IMR-90 (cell line): Measurements from ENCODE around the gene CDH13. TPM values are rescaled to one million over a fixed set of nuclear protein-coding genes. Genes with fewer than 3 reads are reported as not detected.

ENCODE experiments used
- ATAC-seq: fragments of 200-7000 bp; cut with Tn5 transposase; 2 replicates; pipeline ENCODE4 v1.9.1; 2020; ENCODE audit warnings: low read depth, mild to moderate bottlenecking, moderate library complexity
- BruUV-seq: library from RNA; stranded (reverse); fragments of 400-500 nt; replicated peaks from 2 replicates; lab custom pipeline; 2021; lab: Mats Ljungman, UMichigan
- CTCF ChIA-PET: fragments of 300-600 bp; formaldehyde crosslinking; extraction: SDS; loops from one replicate; lab custom pipeline; 2021; ENCODE audit warnings: antibody characterized with exemption; lab: Yijun Ruan, JAX
- POLR2A ChIA-PET: fragments of 300-600 bp; sonication (Branson Sonifier 250); formaldehyde crosslinking; loops from one replicate; lab custom pipeline; 2022; ENCODE audit warnings: antibody characterized with exemption; ENCODE audit not compliant: unreplicated experiment; lab: Charles Lee
- DNase-seq: peaks from one replicate; pipeline ENCODE4 v3.0.0; 2013
- H2AFZ ChIP-seq: replicated peaks from 2 replicates; pipeline ENCODE3; 2013; ENCODE audit warnings: low read length, mild to moderate bottlenecking; ENCODE audit not compliant: poor library complexity
- H2AK5ac ChIP-seq: 2 replicates; pipeline ENCODE4 v1.6.1; 2013; ENCODE audit warnings: low read depth, low read length, inconsistent platforms
- H2AK9ac ChIP-seq: replicated peaks from 2 replicates; pipeline ENCODE3; 2013; ENCODE audit warnings: mild to moderate bottlenecking, low read depth, low read length, moderate library complexity; ENCODE audit not compliant: poor library complexity
- H2BK120ac ChIP-seq: 2 replicates; pipeline ENCODE4 v1.6.1; 2013; ENCODE audit warnings: low read depth, low read length, inconsistent platforms
- H2BK15ac ChIP-seq: 3 replicates; pipeline ENCODE4 v1.6.1; 2013; ENCODE audit warnings: low read depth, low read length, inconsistent platforms
- H2BK20ac ChIP-seq: 2 replicates; pipeline ENCODE4 v1.6.1; 2013; ENCODE audit warnings: low read depth, mild to moderate bottlenecking, inconsistent platforms, low read length, moderate library complexity
- H2BK5ac ChIP-seq: 2 replicates; pipeline ENCODE4 v1.6.1; 2013; ENCODE audit warnings: mild to moderate bottlenecking, low read depth, low read length, inconsistent platforms; ENCODE audit not compliant: poor library complexity, severe bottlenecking
- H3K14ac ChIP-seq: replicated peaks from 2 replicates; pipeline ENCODE4 v1.6.1; 2013; ENCODE audit warnings: low read depth, low read length, inconsistent platforms
- H3K18ac ChIP-seq: 2 replicates; pipeline ENCODE4 v1.6.1; 2013; ENCODE audit warnings: low read depth, low read length, control low read depth
- H3K23ac ChIP-seq: 2 replicates; pipeline ENCODE4 v1.6.1; 2013; ENCODE audit warnings: low read depth, low read length, inconsistent platforms
- H3K27ac ChIP-seq: 2 replicates; pipeline ENCODE4 v1.5.1; 2013; ENCODE audit warnings: mild to moderate bottlenecking, control low read depth, low read length; ENCODE audit not compliant: insufficient read depth
- H3K27me3 ChIP-seq: 2 replicates; pipeline ENCODE4 v1.6.1; 2013; ENCODE audit warnings: low read length; ENCODE audit not compliant: control insufficient read depth, insufficient read depth
- H3K36me3 ChIP-seq: 2 replicates; pipeline ENCODE4 v1.6.1; 2013; ENCODE audit warnings: low read length, mixed read lengths; ENCODE audit not compliant: control insufficient read depth, insufficient read depth
- H3K4ac ChIP-seq: 2 replicates; pipeline ENCODE4 v1.6.1; 2013; ENCODE audit warnings: low read depth, low read length, inconsistent platforms
- H3K4me1 ChIP-seq: 2 replicates; pipeline ENCODE4 v1.6.1; 2013; ENCODE audit warnings: low read length, mixed read lengths; ENCODE audit not compliant: control insufficient read depth, insufficient read depth
- H3K4me2 ChIP-seq: 2 replicates; pipeline ENCODE4 v1.6.1; 2013; ENCODE audit warnings: low read depth, mild to moderate bottlenecking, control low read depth, low read length, moderate library complexity
- H3K4me3 ChIP-seq: 2 replicates; pipeline ENCODE4 v1.5.1; 2013; ENCODE audit warnings: low read depth, mild to moderate bottlenecking, control low read depth, low read length, moderate library complexity; ENCODE audit not compliant: insufficient read depth
- H3K56ac ChIP-seq: 2 replicates; pipeline ENCODE4 v1.6.1; 2013; ENCODE audit warnings: low read length, inconsistent platforms; ENCODE audit not compliant: insufficient read depth; ENCODE audit errors: extremely low read depth
- H3K79me1 ChIP-seq, 2 experiments: 2 replicates each; pipeline ENCODE4 v1.6.1; 2013; ENCODE audit warnings: low read length in 2 of 2, inconsistent platforms in 1 of 2, low read depth in 1 of 2
- H3K9ac ChIP-seq: 2 replicates; pipeline ENCODE4 v1.6.1; 2013; ENCODE audit warnings: low read depth, low read length, control low read depth
- H3K9me1 ChIP-seq: 2 replicates; pipeline ENCODE4 v1.6.1; 2013; ENCODE audit warnings: low read length, inconsistent platforms; ENCODE audit not compliant: insufficient read depth
- H3K9me3 ChIP-seq: 2 replicates; pipeline ENCODE4 v1.6.1; 2013; ENCODE audit warnings: low read length; ENCODE audit not compliant: control insufficient read depth, insufficient read depth
- H4K20me1 ChIP-seq: 2 replicates; pipeline ENCODE4 v1.6.1; 2013; ENCODE audit warnings: low read length, inconsistent platforms; ENCODE audit not compliant: insufficient read depth
- H4K5ac ChIP-seq: 2 replicates; pipeline ENCODE4 v1.6.1; 2013; ENCODE audit warnings: mild to moderate bottlenecking, low read depth, low read length, control low read depth
- H4K8ac ChIP-seq, 2 experiments: 2 replicates each; pipeline ENCODE4 v1.6.1; 2013; ENCODE audit warnings: low read depth in 2 of 2, low read length in 2 of 2, control low read depth in 1 of 2, inconsistent platforms in 1 of 2
- H4K91ac ChIP-seq: 2 replicates; pipeline ENCODE4 v1.6.1; 2013; ENCODE audit warnings: low read depth, low read length, inconsistent platforms; ENCODE audit not compliant: insufficient read depth
- BHLHE40 ChIP-seq: fragments of 150-350 bp; IDR thresholded peaks from 2 replicates; pipeline ENCODE4 v1.6.1; 2016; ENCODE audit warnings: mild to moderate bottlenecking, low read depth, low read length
- CEBPB ChIP-seq: IDR thresholded peaks from 2 replicates; pipeline ENCODE4 v1.6.1; 2012; ENCODE audit warnings: low read depth, low read length, improper control_type of control experiment
- CHD1 ChIP-seq: IDR thresholded peaks from 2 replicates; pipeline ENCODE4 v1.6.1; 2012; ENCODE audit warnings: low read depth, low read length, improper control_type of control experiment
- MAFK ChIP-seq: IDR thresholded peaks from 2 replicates; pipeline ENCODE4 v1.6.1; 2012; ENCODE audit warnings: low read depth, low read length, improper control_type of control experiment
- MAZ ChIP-seq: IDR thresholded peaks from 2 replicates; pipeline ENCODE4 v1.6.1; 2012; ENCODE audit warnings: low read depth, mild to moderate bottlenecking, low read length, improper control_type of control experiment, moderate library complexity, borderline replicate concordance
- MXI1 ChIP-seq: IDR thresholded peaks from 2 replicates; pipeline ENCODE4 v1.6.1; 2012; ENCODE audit warnings: low read depth, mild to moderate bottlenecking, low read length, moderate library complexity, borderline replicate concordance
- NFE2L2 ChIP-seq: fragments of 150-350 bp; IDR thresholded peaks from 2 replicates; pipeline ENCODE4 v1.6.1; 2016; ENCODE audit warnings: low read depth, mild to moderate bottlenecking, low read length
- POLR2A ChIP-seq: IDR thresholded peaks from 2 replicates; pipeline ENCODE4 v1.6.1; 2012; ENCODE audit warnings: mild to moderate bottlenecking, low read depth, low read length
- RCOR1 ChIP-seq: IDR thresholded peaks from 2 replicates; pipeline ENCODE4 v1.6.1; 2012; ENCODE audit warnings: mild to moderate bottlenecking, low read length, improper control_type of control experiment; ENCODE audit not compliant: insufficient replicate concordance
- RFX5 ChIP-seq: IDR thresholded peaks from 2 replicates; pipeline ENCODE4 v1.8.0; 2012; ENCODE audit warnings: low read depth, mild to moderate bottlenecking, low read length, moderate library complexity
- SMC3 ChIP-seq: fragments of 150-350 bp; IDR thresholded peaks from 2 replicates; pipeline ENCODE4 v1.6.1; 2016; ENCODE audit warnings: low read depth, mild to moderate bottlenecking, antibody characterized with exemption, low read length, moderate library complexity
- WGBS, 2 experiments: methylation state at CpG; one replicate each; pipeline versions ENCODE4 v1.1.5 to v1.1.7; 2013; ENCODE audit warnings: missing lambda C conversion rate in 2 of 2; ENCODE audit not compliant: insufficient read length in 1 of 2; ENCODE audit errors: extremely low coverage in 2 of 2; 5-methylcytosine and 5-hydroxymethylcytosine counted together
- dilution Hi-C: fragments of 300-500 bp; cut with HindIII; formaldehyde crosslinking; loops from one replicate; pipeline ENCODE4 v1.14.3; 2018; ENCODE audit warnings: low sequenced_read_pairs; ENCODE audit not compliant: unreplicated experiment
- in situ Hi-C: fragments of 300-500 bp; cut with MboI; formaldehyde crosslinking; loops from 3 replicates; pipeline ENCODE4 v1.14.3; 2019; ENCODE audit warnings: low sequenced_read_pairs, inconsistent platforms, mixed read lengths
- intact Hi-C: fragments of 100-400 bp; cut with micrococcal nuclease; formaldehyde crosslinking; loops from 2 replicates; pipeline ENCODE4 v1.10.0; 2022
- polyA plus RNA-seq, 3 experiments: library from polyadenylated mRNA; depleted of rRNA; stranded (reverse); fragments of >200 nt; gene quantifications; 2 replicates each; pipeline ENCODE4 v1.2.3, GENCODE V29; 2012; ENCODE audit warnings: low replicate concordance in 1 of 3
- total RNA-seq: library from RNA; depleted of rRNA; stranded (reverse); fragments of >200 nt; gene quantifications from 2 replicates; pipeline ENCODE4 v1.2.3, GENCODE V29; 2012
- TF ChIP-seq, protein P1 (sequence below): conservative IDR thresholded peaks from 2 replicates; pipeline ENCODE4 v1.5.1; 2012; ENCODE audit warnings: mild to moderate bottlenecking, low read depth, low read length, improper control_type of control experiment
- TF ChIP-seq, protein P2 (sequence below): fragments of 150-350 bp; IDR thresholded peaks from 2 replicates; pipeline ENCODE4 v1.6.1; 2017; ENCODE audit warnings: mild to moderate bottlenecking, antibody characterized with exemption, low read length, low read depth
- TF ChIP-seq, protein P3 (sequence below): fragments of 150-350 bp; IDR thresholded peaks from 2 replicates; pipeline ENCODE4 v1.6.1; 2016; ENCODE audit warnings: low read depth, mild to moderate bottlenecking, low read length, moderate library complexity, borderline replicate concordance

Gene CDH13
- total and polyA plus RNA-seq, 2 of the 4 experiments (the other 2 are of a cell fraction), result 61.6 to 74.7 TPM

DNA sequence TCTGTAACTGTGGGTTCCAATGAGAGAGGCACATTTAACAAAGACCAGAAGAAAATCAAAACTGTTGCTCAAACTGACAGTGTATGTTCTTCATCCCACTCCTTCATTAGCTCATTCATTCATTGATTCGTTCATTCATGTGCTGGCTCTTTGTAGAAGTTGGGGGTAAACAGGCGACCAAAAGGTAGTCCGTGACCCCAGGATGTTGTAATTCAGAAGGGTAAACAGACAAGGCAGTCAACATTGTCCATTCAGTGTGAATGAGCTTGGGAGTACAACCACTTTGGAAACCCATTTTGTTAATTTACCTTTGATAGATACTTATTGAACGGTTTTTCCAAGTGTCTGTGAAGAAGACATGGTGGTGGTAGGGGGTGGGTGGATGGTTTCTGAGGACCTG lies 26.1 kb downstream of the CDH13 start:
- Histone ChIP-seq H3K4ac (peak overlapping the region; percentile 98), H3K4me2 (no peak overlapping the region), H3K4me1 (peaks cover 33% of the 10 kb centered on the region), H2BK5ac (peak overlapping the region; percentile 83), H3K14ac (peak overlapping the region; percentile 97), H4K8ac (peak overlapping the region; percentile 61 to 97), H3K36me3 (no peaks in the 10 kb centered on the region), H2BK20ac (peak overlapping the region; percentile 98), H3K27me3 (no peaks in the 10 kb centered on the region), H4K91ac (peak overlapping the region; percentile 93), H3K23ac (peak overlapping the region; percentile 92), H4K20me1 (no peaks in the 10 kb centered on the region), H2BK15ac (peak overlapping the region; percentile 79), H3K18ac (peak overlapping the region; percentile 71), H3K9ac (no peak overlapping the region), H4K5ac (peak overlapping the region; percentile 33), H3K27ac (peak overlapping the region; percentile 54; the same call in 1 of the 2 replicates), H2AFZ (no peak overlapping the region), H3K79me1 (peaks cover 46 to 70% of the 10 kb centered on the region in 2 experiments), H3K9me3 (no peaks in the 10 kb centered on the region), H2AK9ac (no peak overlapping the region), H3K4me3 (no peak overlapping the region), H2BK120ac (peak overlapping the region; percentile 99), H3K9me1 (peaks cover 34% of the 10 kb centered on the region), H2AK5ac (peak overlapping the region; percentile 92), H3K56ac (peak overlapping the region; percentile 94)
- intact Hi-C loops (loop anchor here (5.0 kb wide), 1 partner anchor 344 kb away; no protein-coding TSS in a partner anchor), in situ Hi-C loops (no loop called here), dilution Hi-C loops (no loop called here)
- ATAC-seq (no peak), DNase-seq (no peak)
- no TSS peak for BruUV-seq
- ChIA-PET POLR2A (no interaction called here), CTCF (interaction anchor here (1.2 to 2.6 kb wide), 2 partner anchors 10 to 12 kb away, joined by 3 to 7 read pairs; no protein-coding TSS in a partner anchor)
- 100% methylated on average over 1 of the region's 4 CpGs; no CpG with 5 or more reads in 1 of the 2 experiments for WGBS, 2 experiments
- no peak for TF ChIP-seq MXI1
- TF ChIP-seq BHLHE40, result no peak
- no peak for TF ChIP-seq RFX5
- no peak for TF ChIP-seq MAFK
- no peak for TF ChIP-seq CHD1
- TF ChIP-seq RCOR1, result no peak
- TF ChIP-seq, protein P1, sequence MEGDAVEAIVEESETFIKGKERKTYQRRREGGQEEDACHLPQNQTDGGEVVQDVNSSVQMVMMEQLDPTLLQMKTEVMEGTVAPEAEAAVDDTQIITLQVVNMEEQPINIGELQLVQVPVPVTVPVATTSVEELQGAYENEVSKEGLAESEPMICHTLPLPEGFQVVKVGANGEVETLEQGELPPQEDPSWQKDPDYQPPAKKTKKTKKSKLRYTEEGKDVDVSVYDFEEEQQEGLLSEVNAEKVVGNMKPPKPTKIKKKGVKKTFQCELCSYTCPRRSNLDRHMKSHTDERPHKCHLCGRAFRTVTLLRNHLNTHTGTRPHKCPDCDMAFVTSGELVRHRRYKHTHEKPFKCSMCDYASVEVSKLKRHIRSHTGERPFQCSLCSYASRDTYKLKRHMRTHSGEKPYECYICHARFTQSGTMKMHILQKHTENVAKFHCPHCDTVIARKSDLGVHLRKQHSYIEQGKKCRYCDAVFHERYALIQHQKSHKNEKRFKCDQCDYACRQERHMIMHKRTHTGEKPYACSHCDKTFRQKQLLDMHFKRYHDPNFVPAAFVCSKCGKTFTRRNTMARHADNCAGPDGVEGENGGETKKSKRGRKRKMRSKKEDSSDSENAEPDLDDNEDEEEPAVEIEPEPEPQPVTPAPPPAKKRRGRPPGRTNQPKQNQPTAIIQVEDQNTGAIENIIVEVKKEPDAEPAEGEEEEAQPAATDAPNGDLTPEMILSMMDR, result no peak
- TF ChIP-seq NFE2L2, result no peak
- TF ChIP-seq MAZ, result no peak
- TF ChIP-seq CEBPB, result no peak
- TF ChIP-seq, protein P2, sequence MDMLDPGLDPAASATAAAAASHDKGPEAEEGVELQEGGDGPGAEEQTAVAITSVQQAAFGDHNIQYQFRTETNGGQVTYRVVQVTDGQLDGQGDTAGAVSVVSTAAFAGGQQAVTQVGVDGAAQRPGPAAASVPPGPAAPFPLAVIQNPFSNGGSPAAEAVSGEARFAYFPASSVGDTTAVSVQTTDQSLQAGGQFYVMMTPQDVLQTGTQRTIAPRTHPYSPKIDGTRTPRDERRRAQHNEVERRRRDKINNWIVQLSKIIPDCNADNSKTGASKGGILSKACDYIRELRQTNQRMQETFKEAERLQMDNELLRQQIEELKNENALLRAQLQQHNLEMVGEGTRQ, result no peak
- TF ChIP-seq POLR2A, result no peak
- no peak for TF ChIP-seq SMC3
- TF ChIP-seq, protein P3, sequence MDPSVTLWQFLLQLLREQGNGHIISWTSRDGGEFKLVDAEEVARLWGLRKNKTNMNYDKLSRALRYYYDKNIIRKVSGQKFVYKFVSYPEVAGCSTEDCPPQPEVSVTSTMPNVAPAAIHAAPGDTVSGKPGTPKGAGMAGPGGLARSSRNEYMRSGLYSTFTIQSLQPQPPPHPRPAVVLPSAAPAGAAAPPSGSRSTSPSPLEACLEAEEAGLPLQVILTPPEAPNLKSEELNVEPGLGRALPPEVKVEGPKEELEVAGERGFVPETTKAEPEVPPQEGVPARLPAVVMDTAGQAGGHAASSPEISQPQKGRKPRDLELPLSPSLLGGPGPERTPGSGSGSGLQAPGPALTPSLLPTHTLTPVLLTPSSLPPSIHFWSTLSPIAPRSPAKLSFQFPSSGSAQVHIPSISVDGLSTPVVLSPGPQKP, result no peak
